Caki2 (cell line): ENCODE results near the gene SLC9A8. TPM values are rescaled to one million over a fixed set of nuclear protein-coding genes. Genes with fewer than 3 reads are reported as not detected.

Experiments used
- DNase-seq: peaks from one replicate; pipeline ENCODE4 v3.0.0-alpha.2; 2015; ENCODE audit warnings: low read depth
- in situ Hi-C: cut with HindIII; loops from 2 replicates; pipeline ENCODE4 v1.10.0; 2016; ENCODE audit warnings: low sequenced_read_pairs, low pct_unique_long_range_greater_than_20kb, mixed read lengths
- total RNA-seq: library from RNA; depleted of rRNA; stranded (reverse); fragments of >200 nt; shearing (Covaris generic); gene quantifications from 2 replicates; pipeline ENCODE4 v1.2.3, GENCODE V29; 2014; ENCODE audit warnings: low replicate concordance

Gene SLC9A8
- total RNA-seq, 1 experiment from 2014 or later, result 7.6 TPM

DNA sequence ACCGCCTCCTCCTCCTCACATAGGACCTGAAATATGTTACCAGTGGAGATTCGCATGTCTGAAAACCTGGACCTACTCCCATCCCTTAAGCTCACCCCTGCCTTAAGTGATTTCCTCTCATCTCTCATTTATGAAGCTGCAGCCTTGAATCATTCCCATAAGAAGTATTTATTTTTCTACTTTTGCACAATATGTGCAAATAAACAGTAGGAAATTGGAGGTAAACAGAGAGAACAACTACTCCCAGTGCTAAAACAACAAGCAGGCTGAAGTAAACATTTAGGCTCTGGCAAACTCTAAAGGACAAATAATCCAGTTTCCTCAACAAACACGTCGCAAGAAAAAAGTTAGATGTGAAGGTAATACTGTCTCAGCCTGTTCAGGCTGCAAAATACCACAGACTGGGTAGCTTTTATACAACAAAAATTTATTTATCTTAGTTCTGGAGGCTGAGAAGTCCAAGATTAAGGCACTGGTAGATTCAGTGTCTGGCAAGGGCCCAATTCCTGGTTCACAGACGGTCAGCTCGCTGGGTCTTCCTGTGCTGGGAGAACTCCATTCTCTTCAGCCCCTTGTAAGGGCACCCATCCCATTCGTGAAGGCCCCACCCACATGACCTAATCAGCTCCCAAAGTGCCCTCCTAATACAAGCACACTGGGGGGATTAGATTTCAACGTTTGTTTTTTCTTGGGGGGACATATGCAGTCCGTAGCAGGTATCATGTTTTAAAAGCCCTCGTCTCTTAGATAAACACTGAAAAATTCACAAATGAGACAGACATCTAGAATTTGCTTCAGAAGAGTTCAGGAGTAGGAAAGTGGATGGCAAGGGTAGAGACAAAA is 87.1 kb downstream of the SLC9A8 start:
- in situ Hi-C loops, result no loop called here
- no peak for DNase-seq

DNA sequence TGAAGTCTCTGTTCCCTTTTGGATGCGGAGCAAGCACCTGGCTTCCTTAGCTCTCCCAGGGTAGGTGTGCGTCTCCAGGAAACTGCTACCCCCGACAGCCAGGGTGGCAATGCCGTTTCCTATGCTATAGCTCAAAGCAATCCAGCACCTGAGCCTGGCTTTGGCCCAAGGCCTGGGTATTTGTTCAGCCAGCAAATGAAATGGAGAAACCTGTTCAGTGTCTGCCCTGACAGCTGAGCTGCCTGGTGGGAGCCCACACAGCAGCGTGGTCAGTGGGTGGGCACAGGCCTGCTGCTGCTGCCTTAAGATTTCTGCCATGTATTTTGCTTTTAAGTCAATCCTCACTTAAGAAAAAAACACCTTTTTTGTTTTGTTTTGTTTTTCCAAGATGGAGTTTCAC is 89.0 kb downstream of the SLC9A8 start:
- in situ Hi-C loops, result no loop called here
- DNase-seq, result no peak

DNA sequence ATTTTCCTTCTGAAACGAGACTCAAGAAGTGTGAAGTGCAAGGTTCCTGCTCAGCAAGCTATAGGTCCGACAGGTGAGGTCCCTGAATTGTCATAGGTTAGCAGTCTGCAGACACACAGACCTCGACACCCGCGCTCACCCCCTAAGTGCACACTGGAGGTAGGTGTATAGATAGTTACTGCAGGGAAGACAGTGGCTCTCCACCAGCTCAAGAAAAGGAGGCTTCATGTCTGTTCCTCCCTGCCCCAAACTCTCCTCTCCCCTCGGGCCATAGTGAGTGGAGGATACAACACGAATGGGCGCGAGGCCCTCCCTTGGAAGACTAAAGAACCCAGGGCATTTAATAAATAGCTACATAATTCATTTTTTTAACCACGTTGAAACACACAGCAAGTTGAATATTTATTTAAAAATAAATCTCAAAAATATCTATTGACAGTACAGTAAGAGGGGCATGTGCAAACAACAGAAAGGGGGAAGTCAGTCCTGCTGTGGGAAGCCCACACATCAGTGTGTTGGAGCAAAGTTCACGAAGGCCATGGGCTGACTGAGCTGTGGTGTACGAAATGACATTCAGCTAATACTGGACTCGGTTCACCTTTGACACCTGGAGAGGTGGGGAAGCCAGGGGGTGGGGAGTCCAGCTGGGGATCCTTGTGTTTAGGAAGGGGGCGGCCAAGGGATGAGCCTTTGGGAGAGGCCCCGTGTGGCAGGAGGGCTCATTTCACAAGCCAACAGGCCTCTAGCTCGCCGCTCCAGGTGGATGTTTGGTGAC is 92.0 kb downstream of the SLC9A8 start:
- DNase-seq, result no peak
- in situ Hi-C loops, result no loop called here

DNA sequence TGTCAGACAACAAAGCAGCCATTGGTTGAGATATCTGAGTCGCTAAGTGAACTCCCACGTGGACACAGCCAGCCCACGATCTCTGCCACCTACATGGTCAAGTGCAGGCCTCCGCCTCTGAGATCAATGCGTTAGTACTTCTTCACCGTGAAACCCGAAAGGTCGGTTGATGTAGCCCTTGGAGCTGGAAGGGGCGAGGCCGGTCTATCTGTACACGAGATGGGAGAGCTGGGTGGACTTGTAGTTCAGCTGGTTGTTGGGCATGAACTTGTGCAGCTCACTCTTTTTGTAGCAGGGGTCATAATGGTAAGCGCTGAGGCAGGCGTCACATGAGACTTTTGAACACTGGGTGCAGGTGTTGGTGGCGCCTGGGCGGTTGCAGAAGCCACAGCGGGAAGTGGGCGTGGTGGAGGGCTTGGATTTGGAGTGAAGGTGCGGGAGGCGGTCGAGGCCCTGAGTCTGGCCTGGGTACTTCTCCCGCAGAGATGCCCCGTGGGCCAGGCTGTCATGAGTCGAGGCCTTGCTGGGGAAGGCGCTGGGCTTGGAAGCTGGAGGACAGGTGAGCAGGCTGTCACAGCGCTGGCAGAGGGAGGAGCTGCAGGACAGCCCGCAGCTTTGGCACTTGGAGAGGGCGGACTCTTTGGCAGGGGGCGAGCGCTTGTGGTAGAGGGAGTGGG is 92.9 kb downstream of the SLC9A8 start:
- DNase-seq, result no peak
- in situ Hi-C loops, result no loop called here

DNA sequence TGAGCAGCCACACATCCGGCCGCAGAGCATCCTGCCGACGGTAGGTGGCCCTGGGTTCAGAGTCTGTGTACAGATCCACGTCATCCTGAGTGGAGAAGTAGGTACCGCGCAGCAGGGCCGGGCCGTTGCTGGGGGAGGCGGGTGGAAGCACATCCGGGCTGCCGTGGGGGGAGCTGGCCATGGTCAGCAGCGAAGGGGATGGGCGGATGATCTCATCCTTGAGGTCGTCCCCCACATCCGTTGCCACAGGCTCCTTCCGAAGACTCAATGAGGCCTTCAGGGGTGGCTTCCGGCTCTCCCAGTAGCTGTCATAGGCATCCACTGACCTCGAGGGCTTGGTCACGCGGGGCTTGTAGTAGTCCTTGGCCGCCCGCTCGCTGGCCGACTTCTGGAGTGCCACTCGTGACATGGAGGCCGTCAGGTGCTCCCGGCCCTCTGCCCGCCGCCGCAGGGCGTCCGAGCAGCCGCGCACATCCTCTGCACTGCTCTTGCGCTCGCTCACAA is 93.5 kb downstream of the SLC9A8 start:
- in situ Hi-C loops, result no loop called here
- no peak for DNase-seq

DNA sequence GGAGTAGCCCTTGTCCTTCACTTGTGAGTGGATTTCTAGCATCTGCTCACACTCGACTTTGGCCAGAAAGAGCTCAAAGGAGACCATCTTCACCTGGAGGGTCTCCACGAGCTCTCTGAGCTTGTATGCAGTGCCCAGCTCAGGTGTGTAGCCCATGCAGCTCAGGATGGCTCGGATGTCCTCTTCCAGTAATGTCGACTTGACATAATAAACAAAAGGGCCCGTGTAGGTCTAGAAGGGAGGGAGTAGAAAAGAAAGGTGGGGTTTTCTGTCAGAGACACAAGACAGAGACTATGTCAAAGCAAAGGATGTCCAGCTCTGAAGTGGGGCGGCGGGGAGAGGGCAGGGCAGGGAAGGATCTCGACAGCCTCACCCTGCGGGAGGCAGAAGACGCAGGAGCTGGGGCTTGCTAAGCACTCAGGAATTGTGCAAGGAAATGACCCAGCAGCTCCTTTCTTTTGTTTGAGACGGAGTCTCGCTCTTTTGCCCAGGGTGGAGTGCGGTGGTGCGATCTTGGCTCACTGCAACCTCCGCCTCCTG is 94.1 kb downstream of the SLC9A8 start:
- in situ Hi-C loops, result no loop called here

DNA sequence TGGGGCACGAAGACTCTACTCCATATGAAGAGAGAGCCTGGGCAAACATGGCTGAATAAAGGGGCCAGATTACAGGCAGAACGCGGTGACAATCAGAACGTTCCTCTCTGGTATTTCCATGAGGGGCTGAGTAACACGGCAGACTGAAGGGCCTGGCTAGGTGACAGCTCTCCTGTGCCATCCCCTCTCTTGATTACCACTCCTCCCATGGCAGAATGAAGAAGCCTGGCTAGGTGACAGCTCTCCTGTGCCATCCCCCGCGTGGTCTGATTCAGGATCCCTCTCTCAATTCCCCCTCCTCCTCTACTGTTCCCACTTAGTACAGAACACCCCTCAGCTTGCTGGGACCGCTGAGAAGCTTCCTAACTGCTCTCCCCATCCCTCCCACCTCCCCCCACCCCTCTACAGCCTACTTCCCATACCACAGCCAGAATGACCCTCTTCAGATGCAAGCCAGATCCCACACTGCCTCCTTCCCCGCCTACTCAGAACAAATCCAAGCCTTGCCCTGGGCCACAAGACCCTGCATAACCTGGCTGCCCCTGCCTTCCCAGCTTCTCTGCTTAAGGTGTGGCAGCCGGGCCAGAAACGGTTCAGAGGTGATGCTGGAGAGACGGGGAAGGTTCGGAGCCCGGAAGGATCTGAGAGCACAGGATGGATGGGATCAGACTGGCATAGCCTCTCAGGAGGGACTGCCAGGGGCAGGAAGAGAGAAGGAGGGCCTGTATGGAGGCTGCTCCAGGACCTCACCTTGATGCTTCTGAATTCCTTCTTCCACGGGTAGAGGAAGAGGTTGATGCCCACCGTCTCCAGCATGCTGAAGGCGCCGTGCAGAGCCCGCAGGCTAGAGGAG is 95.0 kb downstream of the SLC9A8 start:
- in situ Hi-C loops, result no loop called here
- no peak for DNase-seq

More for the DNA sequence above, 94.1 kb downstream of the SLC9A8 start:
- DNase-seq, result no peak

DNA sequence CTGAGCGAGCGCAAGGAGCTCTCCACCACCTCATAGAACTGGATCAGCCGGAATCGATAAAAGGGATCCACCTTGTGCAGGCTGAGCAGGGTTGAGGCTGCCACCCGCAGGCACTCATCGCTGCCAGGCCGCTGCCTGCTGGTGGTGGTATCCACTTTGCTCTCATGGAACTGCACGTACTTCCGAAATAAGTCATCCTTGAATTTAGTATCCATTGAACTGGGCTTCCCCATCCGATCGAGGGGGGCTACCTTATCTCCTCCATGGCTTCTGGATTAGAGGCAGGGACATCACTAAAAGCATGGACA is 95.6 kb downstream of the SLC9A8 start:
- in situ Hi-C loops, result no loop called here
- no peak for DNase-seq

DNA sequence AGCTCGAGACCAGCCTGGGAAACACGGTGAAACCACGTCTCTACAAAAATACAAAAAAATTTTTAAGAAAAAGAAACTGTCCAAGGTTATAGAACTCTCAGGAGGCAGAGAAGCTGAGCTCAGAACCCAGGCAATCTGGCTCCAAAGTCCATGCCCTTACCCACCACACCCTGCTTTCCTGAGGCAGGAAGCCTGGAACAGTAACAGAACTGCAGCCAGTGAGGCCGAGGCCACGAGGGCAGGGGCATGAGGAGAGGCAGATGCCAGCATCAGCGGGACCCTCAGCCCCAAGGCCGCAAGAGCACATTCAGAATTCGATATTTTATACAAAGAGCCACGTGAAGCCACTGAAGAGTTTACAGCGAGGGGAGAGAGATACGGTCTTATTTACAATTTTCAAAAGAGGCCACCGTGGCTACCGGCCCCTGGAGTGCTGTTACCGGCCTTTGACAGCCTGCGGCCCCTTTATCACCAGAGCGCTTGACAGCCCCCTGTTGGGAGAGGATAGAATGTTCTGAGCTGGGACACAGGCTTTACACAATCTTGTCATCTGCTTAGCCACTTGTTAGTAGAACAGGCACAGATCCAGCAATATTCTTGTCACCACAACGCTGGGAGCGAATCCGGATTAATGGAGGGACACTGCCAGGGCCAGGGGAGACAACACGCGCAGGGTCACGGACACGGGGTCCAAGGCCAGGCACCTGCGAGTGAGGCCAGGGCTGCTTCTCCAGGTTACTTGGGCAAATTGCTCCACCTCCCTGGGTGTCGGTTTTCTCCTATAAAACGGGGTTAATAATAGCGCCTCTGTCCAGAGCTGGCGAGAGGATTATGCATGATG is 97.1 kb downstream of the SLC9A8 start:
- no peak for DNase-seq
- in situ Hi-C loops, result no loop called here

DNA sequence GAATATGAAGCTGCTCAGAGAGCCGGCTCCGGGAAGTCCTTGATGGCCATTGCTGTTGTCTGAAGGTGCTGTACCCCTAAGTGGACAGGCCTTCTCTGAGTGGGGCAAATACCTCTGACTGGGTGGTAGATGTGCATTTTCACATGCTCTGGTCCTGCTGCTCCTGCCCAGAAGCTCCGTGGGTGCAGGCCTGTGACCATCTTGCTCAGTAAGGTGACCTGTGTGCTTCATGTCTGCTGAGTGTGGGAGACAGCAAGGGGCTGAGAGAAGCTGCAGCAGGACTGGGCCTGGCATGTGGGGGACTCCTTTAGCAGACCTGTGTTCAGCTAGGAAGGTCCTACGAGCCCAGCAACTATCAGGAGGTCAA is 97.7 kb downstream of the SLC9A8 start:
- no peak for DNase-seq
- in situ Hi-C loops, result no loop called here

DNA sequence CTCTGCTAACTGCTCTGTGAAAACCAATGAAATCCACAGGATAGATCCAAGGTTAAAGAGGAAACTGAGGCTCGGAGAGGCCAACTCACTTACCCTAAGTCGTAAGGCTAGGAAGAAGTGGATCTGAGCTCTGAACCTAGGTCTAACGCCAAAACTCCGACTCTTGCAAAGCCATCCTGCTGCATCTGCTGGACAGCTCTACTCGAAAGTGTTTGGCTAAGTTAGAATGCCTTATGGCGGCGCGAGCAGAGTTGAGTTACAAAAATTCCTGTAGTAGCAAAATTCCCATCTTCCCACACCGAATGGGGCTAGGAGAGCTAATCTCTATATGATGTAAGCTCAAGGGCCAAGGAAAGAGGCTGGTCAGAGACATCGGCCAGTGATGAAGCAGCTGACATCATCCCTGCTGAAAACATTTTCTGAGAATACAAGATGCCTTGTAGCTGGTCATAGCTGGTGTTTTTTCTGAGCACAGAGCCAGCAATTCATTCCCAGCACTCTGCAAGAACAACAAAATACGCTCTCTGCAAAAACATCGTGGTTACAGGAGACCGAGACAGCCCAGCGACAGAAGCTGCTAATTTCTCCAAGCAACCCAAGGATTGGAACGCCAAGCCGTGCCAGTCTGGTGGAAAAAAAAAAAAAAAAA is 100.9 kb downstream of the SLC9A8 start:
- DNase-seq, result no peak

DNA sequence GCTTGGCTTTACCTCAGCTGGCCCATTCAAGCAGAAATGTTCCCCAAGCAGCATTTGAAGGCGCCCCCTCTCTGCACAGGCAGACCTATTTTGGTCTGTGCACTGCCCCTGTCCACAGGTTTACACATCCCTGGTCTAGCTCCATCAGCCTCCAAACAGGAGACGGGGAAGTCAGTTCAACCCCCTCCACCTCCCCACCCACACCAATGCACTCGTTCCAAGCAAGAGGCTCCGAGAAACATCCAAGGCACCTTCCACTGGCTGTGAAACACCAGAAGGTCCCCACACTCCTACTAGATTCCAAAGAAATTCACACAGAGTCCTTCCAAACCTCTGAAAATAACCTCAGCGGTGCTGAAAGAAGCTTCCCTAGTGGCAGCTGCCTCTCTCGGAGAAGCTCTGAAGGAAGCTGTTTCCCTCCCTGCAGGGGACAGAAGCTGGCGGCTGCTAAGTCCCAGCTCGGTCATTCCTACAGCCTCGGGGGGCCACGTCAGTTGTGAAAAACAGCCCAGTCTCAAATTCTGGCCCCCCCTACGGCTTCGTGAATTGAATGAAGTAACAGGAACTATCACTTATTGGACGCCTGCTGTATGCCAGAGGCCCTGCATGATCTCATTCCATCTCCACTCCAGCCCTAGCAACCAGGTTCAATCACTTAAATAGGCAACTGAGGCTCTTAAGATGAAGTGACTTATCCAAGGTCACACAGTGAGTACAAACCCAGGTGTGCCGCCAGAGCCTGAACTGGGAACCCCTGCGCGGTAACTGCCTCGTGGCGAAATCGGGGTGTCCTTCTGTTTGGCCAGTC is 101.9 kb downstream of the SLC9A8 start:
- in situ Hi-C loops, result no loop called here
- peak; percentile 25 for DNase-seq

More for the DNA sequence above, 100.9 kb downstream of the SLC9A8 start:
- in situ Hi-C loops, result no loop called here

DNA sequence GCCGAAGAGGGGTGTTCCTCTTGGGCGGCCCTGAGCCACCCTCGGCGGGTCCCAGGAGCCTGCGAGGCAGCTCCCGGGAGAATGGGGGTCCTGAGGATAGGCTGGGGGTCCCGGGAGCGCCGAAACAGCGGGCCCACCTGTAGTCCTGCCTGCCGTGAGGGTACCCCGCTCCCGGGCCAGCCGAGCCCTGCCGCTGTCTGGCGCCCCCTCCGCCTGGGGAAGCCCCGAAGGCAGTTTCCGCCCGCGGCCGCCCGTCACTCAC is 102.4 kb downstream of the SLC9A8 start:
- in situ Hi-C loops, result no loop called here
- no peak for DNase-seq

DNA sequence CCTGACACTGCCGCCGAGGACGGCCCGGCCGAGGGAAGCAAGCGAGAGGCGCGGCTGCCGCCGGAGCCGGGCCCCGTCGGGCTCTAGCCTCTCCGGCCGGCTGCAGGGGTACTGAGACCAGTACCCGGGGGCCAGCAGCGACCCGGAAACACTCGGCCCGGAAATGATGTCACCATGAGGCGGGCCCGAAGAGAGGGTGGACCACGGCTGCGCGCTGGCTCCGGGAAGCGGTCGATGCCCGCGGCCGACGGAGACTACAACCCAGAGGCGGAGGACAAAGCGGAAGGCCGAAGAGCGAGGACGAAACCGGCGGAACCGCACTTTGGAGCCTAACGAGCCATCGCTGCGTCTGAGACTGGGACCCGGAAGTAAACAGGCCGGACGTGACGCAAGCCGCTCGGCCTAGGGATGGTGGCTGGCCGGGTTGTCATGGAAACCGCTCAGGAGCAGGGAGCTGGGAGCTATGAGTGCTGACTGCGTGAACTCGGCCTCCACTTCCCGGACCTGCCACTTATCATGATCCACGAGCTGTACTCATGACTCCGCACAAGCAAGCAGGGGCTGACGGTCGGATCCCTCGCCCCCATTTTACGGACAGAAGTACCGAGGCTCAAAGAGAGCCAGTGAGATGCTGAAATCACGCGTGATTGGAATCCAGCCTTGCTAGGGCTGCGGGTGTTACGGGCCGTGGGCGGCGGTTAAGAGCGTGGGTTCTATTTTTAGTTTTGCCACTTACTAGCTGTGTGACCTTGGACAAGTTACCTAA is 102.9 kb downstream of the SLC9A8 start, which contains the start of gene SPATA2:
SPATA2 (minus strand) TSS at position 150 of the 766 bp plus-strand sequence. CDS start 7,039 bp downstream, outside the sequence.
- in situ Hi-C loops, result no loop called here
- peak; percentile 98 for DNase-seq
